NB4 (cell line): ENCODE data around the gene OTC.

Experiments used
- DNase-seq: peaks from one replicate; pipeline ENCODE4 v3.0.0; 2010; ENCODE audit warnings: low read depth
- H3K4me3 ChIP-seq: one replicate; pipeline ENCODE4 v1.5.1; 2011; ENCODE audit warnings: mild to moderate bottlenecking, low read depth, low read length, moderate library complexity
- MYC ChIP-seq: IDR thresholded peaks from 2 replicates; pipeline ENCODE4 v1.6.1; 2011; ENCODE audit warnings: low read depth, low read length
- POLR2A ChIP-seq: IDR thresholded peaks from 2 replicates; pipeline ENCODE4 v1.6.1; 2011; ENCODE audit warnings: mild to moderate bottlenecking; ENCODE audit not compliant: insufficient read length; ENCODE audit errors: extremely low read depth
- TF ChIP-seq, protein P1 (sequence below): IDR thresholded peaks from 2 replicates; pipeline ENCODE4 v1.6.1; 2011; ENCODE audit warnings: low read depth, low read length
- TF ChIP-seq, protein P2 (sequence below): IDR thresholded peaks from one replicate; pipeline ENCODE4 v1.5.1; 2012; ENCODE audit warnings: low read depth, low read length

The OTC gene

DNA sequence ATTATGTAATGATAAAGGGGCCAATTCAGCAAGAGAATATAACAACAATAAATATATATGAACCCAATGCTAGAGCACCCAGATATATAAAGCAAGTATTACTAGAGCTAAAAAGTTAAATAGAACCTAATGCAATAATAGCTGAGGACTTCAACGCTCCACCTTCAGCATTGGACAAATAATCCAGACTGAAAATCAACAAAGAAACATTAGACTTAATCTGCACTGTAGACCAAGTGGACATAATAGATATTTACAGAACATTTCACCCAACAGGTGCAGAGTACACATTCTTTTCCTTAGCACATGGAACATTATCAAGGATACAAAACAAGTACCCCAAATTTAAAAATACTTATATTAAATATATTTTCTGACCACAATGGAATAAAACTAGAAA, 24.3 kb downstream of the OTC start:
- H3K4me3 ChIP-seq = no peak overlapping the region
- TF ChIP-seq, protein P1, sequence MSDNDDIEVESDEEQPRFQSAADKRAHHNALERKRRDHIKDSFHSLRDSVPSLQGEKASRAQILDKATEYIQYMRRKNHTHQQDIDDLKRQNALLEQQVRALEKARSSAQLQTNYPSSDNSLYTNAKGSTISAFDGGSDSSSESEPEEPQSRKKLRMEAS = no peak
- TF ChIP-seq MYC (no peak), POLR2A (no peak)
- TF ChIP-seq, protein P2, sequence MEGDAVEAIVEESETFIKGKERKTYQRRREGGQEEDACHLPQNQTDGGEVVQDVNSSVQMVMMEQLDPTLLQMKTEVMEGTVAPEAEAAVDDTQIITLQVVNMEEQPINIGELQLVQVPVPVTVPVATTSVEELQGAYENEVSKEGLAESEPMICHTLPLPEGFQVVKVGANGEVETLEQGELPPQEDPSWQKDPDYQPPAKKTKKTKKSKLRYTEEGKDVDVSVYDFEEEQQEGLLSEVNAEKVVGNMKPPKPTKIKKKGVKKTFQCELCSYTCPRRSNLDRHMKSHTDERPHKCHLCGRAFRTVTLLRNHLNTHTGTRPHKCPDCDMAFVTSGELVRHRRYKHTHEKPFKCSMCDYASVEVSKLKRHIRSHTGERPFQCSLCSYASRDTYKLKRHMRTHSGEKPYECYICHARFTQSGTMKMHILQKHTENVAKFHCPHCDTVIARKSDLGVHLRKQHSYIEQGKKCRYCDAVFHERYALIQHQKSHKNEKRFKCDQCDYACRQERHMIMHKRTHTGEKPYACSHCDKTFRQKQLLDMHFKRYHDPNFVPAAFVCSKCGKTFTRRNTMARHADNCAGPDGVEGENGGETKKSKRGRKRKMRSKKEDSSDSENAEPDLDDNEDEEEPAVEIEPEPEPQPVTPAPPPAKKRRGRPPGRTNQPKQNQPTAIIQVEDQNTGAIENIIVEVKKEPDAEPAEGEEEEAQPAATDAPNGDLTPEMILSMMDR = no peak
- no peak for DNase-seq

DNA sequence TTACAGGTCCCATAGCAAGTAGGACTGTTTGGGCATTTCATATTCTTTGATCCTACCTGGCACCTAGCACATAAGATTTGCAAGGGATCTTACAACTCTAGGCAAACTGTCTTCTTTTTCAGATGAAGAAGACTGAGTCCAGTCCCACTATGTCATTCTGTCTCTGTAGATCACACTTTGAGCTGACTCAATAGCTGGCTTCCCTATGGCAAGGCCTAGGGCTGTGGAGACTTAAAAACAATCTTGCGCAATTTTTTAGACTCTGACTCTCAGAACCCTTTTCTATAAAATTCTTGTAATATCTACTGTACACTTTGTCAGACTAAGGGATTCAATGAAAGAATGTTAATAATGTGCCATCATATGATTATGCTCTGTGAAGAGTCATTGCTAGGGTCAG, 26.7 kb downstream of the OTC start:
- no peak overlapping the region for H3K4me3 ChIP-seq
- DNase-seq = peak; percentile 31
- no peak for TF ChIP-seq POLR2A
- TF ChIP-seq, protein P2 = no peak
- TF ChIP-seq MYC = no peak
- TF ChIP-seq, protein P1 = no peak

DNA sequence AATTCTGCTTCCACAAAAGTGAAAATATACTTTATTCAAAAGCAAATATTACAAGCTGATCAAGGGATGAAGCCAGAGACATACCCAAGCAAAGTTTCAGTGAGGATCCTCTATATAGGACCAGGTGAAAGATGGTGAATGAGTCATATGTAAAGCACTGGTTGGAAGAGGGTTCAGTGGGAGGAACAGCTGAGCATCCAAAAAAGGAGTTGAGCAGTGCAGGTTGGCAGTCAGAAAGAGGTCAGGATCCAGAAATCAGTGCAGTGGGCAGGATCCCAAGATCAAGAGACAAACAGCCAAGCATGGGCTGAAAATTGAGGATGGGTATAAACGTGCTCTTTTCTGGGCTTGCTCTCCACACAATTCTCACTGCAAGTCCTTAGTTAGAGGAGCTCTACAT, 30.3 kb downstream of the OTC start:
- TF ChIP-seq, protein P1 = no peak
- TF ChIP-seq, protein P2 = no peak
- TF ChIP-seq POLR2A (no peak), MYC (no peak)
- DNase-seq = no peak

DNA sequence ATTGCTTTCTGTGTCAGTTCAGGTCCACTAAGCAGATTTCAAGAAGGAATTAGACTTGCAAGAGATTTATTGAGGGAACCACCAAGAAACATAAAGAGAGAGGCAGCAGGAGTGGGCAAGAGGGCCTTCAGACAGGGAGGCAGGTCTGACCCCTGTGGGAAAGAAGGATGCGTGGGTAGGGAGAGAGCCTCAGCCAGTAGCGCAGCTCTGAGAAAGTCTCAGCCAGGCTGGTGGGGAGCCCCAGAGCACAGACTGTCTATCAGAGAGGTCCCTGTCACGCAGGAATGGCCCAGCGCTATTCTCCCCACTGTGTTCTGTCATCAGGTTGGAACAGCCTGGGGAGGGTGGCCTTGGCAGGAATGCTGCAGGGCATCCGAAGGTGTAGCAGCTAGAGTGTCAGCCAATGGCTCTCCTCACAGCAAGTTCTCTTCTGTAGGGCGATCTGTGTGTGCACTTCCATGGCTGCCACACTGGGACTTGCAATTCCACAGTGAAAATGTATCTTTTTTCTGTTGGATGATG, 48.0 kb downstream of the OTC start:
- TF ChIP-seq POLR2A (no peak), MYC (no peak)
- TF ChIP-seq, protein P2 = no peak
- TF ChIP-seq, protein P1 = no peak
- DNase-seq = no peak
- H3K4me3 ChIP-seq = no peak overlapping the region

More for the DNA sequence above, 30.3 kb downstream of the OTC start:
- no peak overlapping the region for H3K4me3 ChIP-seq

DNA sequence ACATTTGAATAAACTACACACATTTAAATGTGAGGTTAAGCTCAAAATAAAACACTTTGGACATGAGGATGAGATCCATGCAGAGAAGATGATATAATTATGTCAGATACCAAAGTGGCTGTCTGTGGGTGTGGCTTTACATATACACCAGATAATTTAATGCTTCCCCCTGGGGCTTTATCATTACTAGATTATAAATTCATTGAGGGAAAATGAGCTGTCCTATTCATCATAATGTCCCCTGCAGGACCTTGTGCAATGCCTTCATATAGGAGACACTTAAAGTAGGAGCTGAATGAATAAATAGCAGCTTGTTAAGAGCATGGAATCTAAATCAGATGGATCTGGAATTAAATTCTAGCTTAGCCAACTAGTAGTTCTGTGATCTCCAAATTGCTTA, 49.7 kb downstream of the OTC start:
- DNase-seq = no peak

More for the DNA sequence above, 49.7 kb downstream of the OTC start:
- no peak overlapping the region for H3K4me3 ChIP-seq
- TF ChIP-seq MYC = no peak
- TF ChIP-seq, protein P2 = no peak
- TF ChIP-seq POLR2A = no peak
- TF ChIP-seq, protein P1 = no peak
